RPMI7951 (cell line): Measurements from ENCODE around the gene SERPINA1. TPM values are rescaled to one million over a fixed set of nuclear protein-coding genes. Genes with fewer than 3 reads are reported as not detected.

ENCODE experiments used
- DNase-seq: peaks from one replicate; pipeline ENCODE4 v3.0.0-alpha.2; 2012; ENCODE audit warnings: low read depth
- total RNA-seq: library from RNA; depleted of rRNA; stranded (reverse); fragments of >200 nt; shearing (Covaris generic); gene quantifications from 2 replicates; pipeline ENCODE4 v1.2.3, GENCODE V29; 2014

The SERPINA1 gene
- total RNA-seq, 1 experiment from 2014 or later = 0.12 TPM

GRCh38 chr14:94382716-94383596 is 5.4 kb downstream of the SERPINA1 start:
- DNase-seq = no peak

GRCh38 chr14:94382099-94382715 is 6.2 kb downstream of the SERPINA1 start:
- DNase-seq = no peak

- no peak for DNase-seq
Measured at GRCh38 chr14:94381149-94382030, 7.0 kb downstream of the SERPINA1 start.

- DNase-seq = no peak
Measured at GRCh38 chr14:94380225-94381148, 7.9 kb downstream of the SERPINA1 start.

- no peak for DNase-seq
Measured at GRCh38 chr14:94379291-94380224, 8.8 kb downstream of the SERPINA1 start.

GRCh38 chr14:94378527-94379290 is 9.7 kb downstream of the SERPINA1 start:
- DNase-seq = no peak

- no peak for DNase-seq
Measured at GRCh38 chr14:94377866-94378470, 10.4 kb downstream of the SERPINA1 start.

- DNase-seq = no peak
Measured at GRCh38 chr14:94376976-94377865, 11.2 kb downstream of the SERPINA1 start.

- DNase-seq = no peak
Measured at GRCh38 chr14:94376108-94376975, 12.1 kb downstream of the SERPINA1 start.

- no peak for DNase-seq
Measured at GRCh38 chr14:94375552-94376107, 12.8 kb downstream of the SERPINA1 start.

- DNase-seq = no peak
Measured at GRCh38 chr14:94374749-94375260, 13.6 kb downstream of the SERPINA1 start.

- no peak for DNase-seq
Measured at GRCh38 chr14:94374116-94374515, 14.3 kb downstream of the SERPINA1 start.

GRCh38 chr14:94373708-94374107 is 14.7 kb downstream of the SERPINA1 start:
- peak; percentile 95 for DNase-seq

- DNase-seq = no peak
Measured at GRCh38 chr14:94372021-94372605, 16.3 kb downstream of the SERPINA1 start.

GRCh38 chr14:94370524-94370910 is 17.9 kb downstream of the SERPINA1 start:
- no peak for DNase-seq
